IPS-NIHi7 (cell line): Measurements from ENCODE around the gene PCDHA13.
"Not testable (repeated sequence)": the region's sequence is repeated elsewhere in the genome, so short reads cannot be mapped to it uniquely, and the experiment has no call there.

Source experiments
- DNase-seq: peaks from one replicate; pipeline ENCODE4 v3.0.0; 2012; ENCODE audit warnings: mixed read lengths; ENCODE audit errors: extremely low spot score

The PCDHA13 gene, protein sequence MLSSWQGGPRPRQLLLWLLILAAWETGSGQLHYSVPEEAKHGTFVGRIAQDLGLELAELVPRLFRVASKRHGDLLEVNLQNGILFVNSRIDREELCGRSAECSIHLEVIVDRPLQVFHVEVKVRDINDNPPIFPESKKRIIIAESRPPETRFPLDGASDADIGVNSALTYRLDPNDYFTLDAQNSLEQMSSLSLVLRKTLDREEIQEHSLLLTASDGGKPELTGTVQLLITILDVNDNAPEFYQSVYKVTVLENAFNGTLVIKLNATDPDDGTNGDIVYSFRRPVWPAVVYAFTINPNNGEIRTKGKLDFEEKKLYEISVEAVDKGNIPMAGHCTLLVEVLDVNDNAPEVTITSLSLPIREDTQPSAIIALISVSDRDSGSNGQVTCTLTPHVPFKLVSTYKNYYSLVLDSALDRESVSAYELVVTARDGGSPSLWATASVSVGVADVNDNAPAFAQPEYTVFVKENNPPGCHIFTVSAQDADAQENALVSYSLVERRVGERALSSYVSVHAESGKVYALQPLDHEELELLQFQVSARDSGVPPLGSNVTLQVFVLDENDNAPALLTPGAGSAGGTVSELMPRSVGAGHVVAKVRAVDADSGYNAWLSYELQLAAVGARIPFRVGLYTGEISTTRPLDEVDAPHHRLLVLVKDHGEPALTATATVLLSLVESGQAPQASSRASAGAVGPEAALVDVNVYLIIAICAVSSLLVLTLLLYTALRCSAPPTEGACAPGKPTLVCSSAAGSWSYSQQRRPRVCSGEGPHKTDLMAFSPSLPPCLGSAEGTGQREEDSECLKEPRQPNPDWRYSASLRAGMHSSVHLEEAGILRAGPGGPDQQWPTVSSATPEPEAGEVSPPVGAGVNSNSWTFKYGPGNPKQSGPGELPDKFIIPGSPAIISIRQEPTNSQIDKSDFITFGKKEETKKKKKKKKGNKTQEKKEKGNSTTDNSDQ

DNA sequence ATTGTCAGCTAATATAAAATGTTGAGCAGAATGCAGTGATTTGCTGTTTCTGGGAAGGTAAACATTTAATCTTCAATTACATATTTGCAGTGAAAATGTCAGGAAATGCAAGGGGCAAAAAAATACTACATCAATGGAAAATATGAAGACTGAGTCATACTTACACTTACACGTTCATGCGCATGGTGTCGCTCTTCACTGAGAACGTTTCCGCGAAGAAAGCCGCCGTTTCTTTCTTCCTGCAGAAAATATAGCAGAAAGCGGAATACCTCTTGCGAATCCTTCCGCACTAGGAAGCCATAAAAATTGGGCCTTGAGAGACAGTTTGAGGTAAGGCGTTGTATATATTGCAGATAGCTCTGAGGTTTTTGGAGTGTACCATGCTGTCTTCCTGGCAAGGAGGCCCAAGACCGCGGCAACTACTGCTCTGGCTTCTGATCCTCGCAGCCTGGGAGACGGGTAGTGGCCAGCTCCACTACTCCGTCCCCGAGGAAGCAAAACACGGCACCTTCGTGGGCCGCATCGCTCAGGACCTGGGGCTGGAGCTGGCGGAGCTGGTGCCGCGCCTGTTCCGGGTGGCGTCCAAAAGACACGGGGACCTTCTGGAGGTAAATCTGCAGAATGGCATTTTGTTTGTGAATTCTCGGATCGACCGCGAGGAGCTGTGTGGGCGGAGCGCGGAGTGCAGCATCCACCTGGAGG is at the start of gene PCDHA13:
Gene PCDHA13 (plus strand): TSS at position 236 of the 702 bp plus-strand sequence. CDS start 145 bp downstream, at position 381.
- no peak for DNase-seq

GRCh38 chr5:140833993-140834392 is 47.9 kb upstream of the PCDHA13 start, which contains the start of gene PCDHA7:
PCDHA7 (plus strand) TSS chr5:140834269; CDS start chr5:140834384, 115 bp downstream.
- no peak for DNase-seq

GRCh38 chr5:140834439-140835008 is 47.4 kb upstream of the PCDHA13 start:
- not testable (repeated sequence) for DNase-seq

DNA sequence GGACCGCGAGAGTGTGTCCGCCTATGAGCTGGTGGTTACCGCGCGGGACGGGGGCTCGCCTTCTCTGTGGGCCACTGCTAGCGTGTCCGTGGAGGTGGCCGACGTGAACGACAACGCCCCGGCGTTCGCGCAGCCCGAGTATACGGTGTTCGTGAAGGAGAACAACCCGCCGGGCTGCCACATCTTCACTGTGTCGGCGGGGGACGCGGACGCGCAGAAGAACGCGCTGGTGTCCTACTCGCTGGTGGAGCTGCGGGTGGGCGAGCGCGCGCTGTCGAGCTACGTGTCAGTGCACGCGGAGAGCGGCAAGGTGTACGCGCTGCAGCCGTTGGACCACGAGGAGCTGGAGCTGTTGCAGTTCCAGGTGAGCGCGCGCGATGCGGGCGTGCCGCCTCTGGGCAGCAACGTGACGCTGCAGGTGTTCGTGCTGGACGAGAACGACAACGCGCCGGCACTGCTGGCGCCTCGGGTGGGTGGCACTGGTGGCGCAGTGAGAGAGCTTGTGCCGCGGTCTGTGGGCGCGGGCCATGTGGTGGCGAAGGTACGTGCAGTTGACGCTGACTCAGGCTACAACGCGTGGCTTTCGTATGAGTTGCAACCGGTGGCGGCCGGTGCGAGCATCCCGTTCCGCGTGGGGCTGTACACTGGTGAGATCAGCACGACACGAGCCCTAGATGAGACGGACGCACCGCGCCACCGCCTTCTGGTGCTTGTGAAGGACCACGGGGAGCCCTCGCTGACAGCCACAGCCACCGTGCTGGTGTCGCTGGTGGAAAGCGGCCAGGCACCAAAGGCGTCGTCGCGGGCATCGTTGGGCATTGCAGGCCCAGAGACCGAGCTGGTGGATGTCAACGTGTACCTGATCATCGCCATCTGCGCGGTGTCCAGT is 46.1 kb upstream of the PCDHA13 start:
- no peak for DNase-seq

DNA sequence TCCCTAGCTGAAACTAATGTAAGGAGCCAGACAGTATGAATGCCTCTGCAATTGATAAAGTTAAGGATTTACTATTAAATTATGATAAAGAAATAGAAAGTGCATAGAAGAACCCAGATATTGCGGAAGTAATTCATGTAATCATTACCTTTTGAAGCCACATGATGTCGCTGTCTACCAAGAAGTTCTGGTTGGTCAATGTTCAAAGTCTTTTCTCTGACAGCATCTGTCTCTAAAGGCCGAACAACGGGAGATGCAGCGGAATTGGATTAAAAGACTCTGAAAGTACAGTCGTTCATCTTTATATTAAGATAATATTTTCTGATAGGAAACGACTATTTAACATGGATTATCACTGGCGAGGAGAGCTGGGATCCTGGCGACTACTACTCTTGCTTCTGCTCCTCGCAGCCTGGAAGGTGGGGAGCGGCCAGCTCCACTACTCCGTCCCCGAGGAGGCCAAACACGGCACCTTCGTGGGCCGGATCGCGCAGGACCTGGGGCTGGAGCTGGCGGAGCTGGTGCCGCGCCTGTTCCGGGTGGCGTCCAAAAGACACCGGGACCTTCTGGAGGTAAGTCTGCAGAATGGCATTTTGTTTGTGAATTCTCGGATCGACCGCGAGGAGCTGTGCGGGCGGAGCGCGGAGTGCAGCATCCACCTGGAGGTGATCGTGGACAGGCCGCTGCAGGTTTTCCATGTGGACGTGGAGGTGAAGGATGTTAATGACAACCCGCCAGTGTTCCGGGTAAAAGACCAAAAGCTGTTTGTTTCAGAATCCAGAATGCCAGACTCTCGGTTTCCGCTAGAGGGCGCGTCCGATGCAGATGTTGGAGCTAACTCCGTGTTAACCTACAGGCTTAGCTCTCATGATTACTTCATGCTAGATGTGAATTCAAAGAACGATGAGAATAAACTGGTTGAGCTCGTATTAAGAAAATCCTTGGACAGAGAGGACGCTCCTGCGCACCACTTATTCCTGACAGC is 40.7 kb upstream of the PCDHA13 start, which contains the start of gene PCDHA8:
Gene PCDHA8 (plus strand): TSS at position 210 of the 985 bp plus-strand sequence. CDS start 135 bp downstream, at position 345.
- DNase-seq, result peak; percentile 16

DNA sequence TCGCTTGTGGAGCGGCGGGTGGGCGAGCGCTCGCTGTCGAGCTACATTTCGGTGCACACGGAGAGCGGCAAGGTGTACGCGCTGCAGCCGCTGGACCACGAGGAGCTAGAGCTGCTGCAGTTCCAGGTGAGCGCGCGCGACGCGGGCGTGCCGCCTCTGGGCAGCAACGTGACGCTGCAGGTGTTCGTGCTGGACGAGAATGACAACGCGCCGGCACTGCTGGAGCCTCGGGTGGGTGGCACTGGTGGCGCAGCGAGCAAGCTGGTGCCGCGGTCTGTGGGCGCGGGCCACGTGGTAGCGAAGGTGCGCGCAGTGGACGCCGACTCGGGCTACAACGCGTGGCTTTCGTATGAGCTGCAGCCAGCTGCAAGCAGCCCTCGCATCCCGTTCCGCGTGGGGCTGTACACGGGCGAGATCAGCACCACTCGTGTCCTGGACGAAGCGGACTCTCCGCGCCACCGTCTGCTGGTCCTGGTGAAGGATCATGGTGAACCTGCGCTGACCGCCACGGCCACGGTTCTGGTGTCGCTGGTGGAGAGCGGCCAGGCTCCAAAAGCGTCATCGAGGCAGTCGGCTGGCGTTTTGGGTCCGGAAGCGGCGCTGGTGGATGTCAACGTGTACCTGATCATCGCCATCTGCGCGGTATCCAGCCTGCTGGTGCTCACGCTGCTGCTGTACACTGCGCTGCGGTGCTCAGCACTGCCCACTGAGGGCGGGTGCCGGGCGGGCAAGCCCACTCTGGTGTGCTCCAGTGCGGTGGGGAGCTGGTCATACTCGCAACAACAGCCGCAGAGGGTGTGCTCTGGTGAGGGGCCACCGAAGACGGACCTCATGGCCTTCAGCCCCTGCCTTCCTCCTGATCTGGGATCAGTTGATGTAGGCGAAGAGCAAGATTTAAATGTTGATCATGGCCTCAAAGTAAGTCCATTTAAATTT is 38.9 kb upstream of the PCDHA13 start:
- DNase-seq, result no peak

GRCh38 chr5:140848139-140849102 is 33.5 kb upstream of the PCDHA13 start, which contains the start of gene PCDHA9:
PCDHA9 (plus strand) TSS chr5:140848382; CDS start chr5:140848496, 114 bp downstream.
- not testable (repeated sequence) for DNase-seq

DNA sequence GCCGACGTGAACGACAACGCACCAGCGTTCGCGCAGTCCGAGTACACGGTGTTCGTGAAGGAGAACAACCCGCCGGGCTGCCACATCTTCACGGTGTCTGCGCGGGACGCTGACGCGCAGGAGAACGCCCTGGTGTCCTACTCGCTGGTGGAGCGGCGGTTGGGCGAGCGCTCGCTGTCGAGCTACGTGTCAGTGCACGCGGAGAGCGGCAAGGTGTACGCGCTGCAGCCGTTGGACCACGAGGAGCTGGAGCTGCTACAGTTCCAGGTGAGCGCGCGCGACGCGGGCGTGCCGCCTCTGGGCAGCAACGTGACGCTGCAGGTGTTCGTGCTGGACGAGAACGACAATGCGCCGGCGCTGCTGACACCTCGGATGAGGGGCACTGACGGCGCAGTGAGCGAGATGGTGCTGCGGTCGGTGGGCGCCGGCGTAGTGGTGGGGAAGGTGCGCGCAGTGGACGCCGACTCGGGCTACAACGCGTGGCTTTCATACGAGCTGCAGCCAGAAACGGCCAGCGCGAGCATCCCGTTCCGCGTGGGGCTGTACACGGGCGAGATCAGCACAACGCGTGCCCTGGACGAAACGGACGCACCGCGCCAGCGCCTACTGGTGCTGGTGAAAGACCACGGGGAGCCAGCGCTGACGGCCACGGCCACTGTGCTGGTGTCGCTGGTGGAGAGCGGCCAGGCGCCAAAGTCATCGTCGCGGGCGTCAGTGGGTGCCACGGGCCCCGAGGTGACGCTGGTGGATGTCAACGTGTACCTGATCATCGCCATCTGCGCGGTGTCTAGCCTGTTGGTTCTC is 31.9 kb upstream of the PCDHA13 start:
- not testable (repeated sequence) for DNase-seq

GRCh38 chr5:140855772-140856674 is 25.9 kb upstream of the PCDHA13 start, which contains the start of gene PCDHA10:
PCDHA10 (plus strand) TSS chr5:140855897; CDS start chr5:140856049, 152 bp downstream.
- peak; percentile 54 for DNase-seq

GRCh38 chr5:140857177-140857986 is 24.5 kb upstream of the PCDHA13 start:
- DNase-seq, result no peak

DNA sequence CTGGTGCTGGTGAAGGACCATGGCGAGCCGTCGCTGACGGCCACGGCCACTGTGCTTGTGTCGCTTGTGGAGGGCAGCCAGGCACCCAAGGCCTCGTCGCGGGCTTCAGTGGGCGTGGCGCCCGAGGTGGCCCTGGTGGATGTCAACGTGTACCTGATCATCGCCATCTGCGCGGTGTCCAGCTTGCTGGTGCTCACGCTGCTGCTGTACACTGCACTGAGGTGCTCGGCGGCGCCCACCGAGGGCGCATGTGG is 24.0 kb upstream of the PCDHA13 start:
- no peak for DNase-seq

- no peak for DNase-seq
These were observed 19.3 kb upstream of the PCDHA13 start for GRCh38 chr5:140862441-140863295.
